CD14-positive monocyte (primary cell): ENCODE measurements around the gene ZBTB26. TPM values are rescaled to one million over a fixed set of nuclear protein-coding genes. Genes with fewer than 3 reads are reported as not detected.

Source experiments
- DNase-seq, 3 donors: peaks; one replicate each; pipeline ENCODE4 v3.0.0-alpha.2; 2011 to 2022
- H2AFZ ChIP-seq: 2 replicates; pipeline ENCODE4 v1.6.0; 2012; ENCODE audit warnings: mild to moderate bottlenecking, low read depth, low read length, inconsistent platforms; ENCODE audit not compliant: insufficient read depth, poor library complexity, severe bottlenecking
- H3K27ac ChIP-seq, 2 donors: 1 replicate in 1 of 2; 2 replicates in 1 of 2; pipeline ENCODE4 v1.5.1; 2012 to 2013; ENCODE audit warnings: low read length in 2 of 2, control low read depth in 1 of 2, inconsistent platforms in 1 of 2, low read depth in 1 of 2, mild to moderate bottlenecking in 1 of 2
- H3K27me3 ChIP-seq, 2 donors: one replicate each; pipeline versions ENCODE4 v1.6.0 to v1.6.1; 2011 to 2013; ENCODE audit warnings: low read length in 2 of 2; ENCODE audit not compliant: control insufficient read depth in 2 of 2, insufficient read depth in 2 of 2
- H3K36me3 ChIP-seq, 2 donors: replicated peaks in 1 of 2; 1 replicate in 1 of 2; 2 replicates in 1 of 2; pipeline versions ENCODE4 v1.5.1 to v1.6.1; 2012 to 2013; ENCODE audit warnings: low read length in 2 of 2, control low read depth in 1 of 2, inconsistent platforms in 1 of 2, mild to moderate bottlenecking in 1 of 2; ENCODE audit not compliant: insufficient read depth in 2 of 2, control insufficient read depth in 1 of 2
- H3K4me1 ChIP-seq, 2 donors: 1 replicate in 1 of 2; 2 replicates in 1 of 2; pipeline versions ENCODE4 v1.5.1 to v1.6.1; 2012 to 2013; ENCODE audit warnings: low read length in 2 of 2, control low read depth in 1 of 2, inconsistent platforms in 1 of 2, mild to moderate bottlenecking in 1 of 2, moderate library complexity in 1 of 2; ENCODE audit not compliant: insufficient read depth in 2 of 2, control insufficient read depth in 1 of 2
- H3K4me2 ChIP-seq: replicated peaks from 2 replicates; pipeline ENCODE3; 2012; ENCODE audit warnings: low read length, moderate library complexity, mild to moderate bottlenecking; ENCODE audit not compliant: poor library complexity, severe bottlenecking; ENCODE audit errors: extremely low read depth
- H3K4me3 ChIP-seq, 3 experiments: fragments of 200-600 bp in 1 of 3; sonication (generic) in 1 of 3; replicated peaks in 1 of 3; 1 replicate in 2 of 3; 2 replicates in 1 of 3; pipeline ENCODE4 v1.5.1; 2011 to 2013; ENCODE audit warnings: low read length in 3 of 3, mild to moderate bottlenecking in 3 of 3, control low read depth in 2 of 3, low read depth in 2 of 3, inconsistent platforms in 1 of 3, moderate library complexity in 1 of 3
- H3K79me2 ChIP-seq: 2 replicates; pipeline ENCODE4 v1.6.0; 2012; ENCODE audit warnings: mild to moderate bottlenecking, control low read depth, inconsistent platforms, low read length, moderate library complexity; ENCODE audit not compliant: insufficient read depth
- H3K9ac ChIP-seq: 2 replicates; pipeline ENCODE4 v1.6.0; 2017; ENCODE audit warnings: low read length, mild to moderate bottlenecking; ENCODE audit not compliant: insufficient read depth, poor library complexity, severe bottlenecking
- H3K9me3 ChIP-seq, 2 donors: replicated peaks in 1 of 2; 1 replicate in 1 of 2; 2 replicates in 1 of 2; pipeline versions ENCODE4 v1.5.1 to v1.6.1; 2012 to 2013; ENCODE audit warnings: low read length in 2 of 2, control low read depth in 1 of 2; ENCODE audit not compliant: control insufficient read depth in 1 of 2, insufficient read depth in 1 of 2
- H4K20me1 ChIP-seq: 2 replicates; pipeline ENCODE4 v1.6.0; 2012; ENCODE audit warnings: mild to moderate bottlenecking, low read length, control low read depth, moderate library complexity; ENCODE audit not compliant: insufficient read depth
- H3K27ac Mint-ChIP-seq, 7 donors: one replicate each; pipeline ENCODE4 v1.8.0; 2020; ENCODE audit warnings: mild to moderate bottlenecking in 7 of 7, mixed read lengths in 7 of 7, moderate library complexity in 6 of 7, inconsistent platforms in 2 of 7
- H3K27me3 Mint-ChIP-seq, 3 donors: one replicate each; pipeline ENCODE4 v1.8.0; 2021 to 2022; ENCODE audit warnings: low read depth in 3 of 3, mild to moderate bottlenecking in 3 of 3, mixed read lengths in 3 of 3, moderate library complexity in 3 of 3, inconsistent platforms in 1 of 3
- H3K36me3 Mint-ChIP-seq, 2 donors: one replicate each; pipeline ENCODE4 v1.8.0; 2020; ENCODE audit warnings: mixed read lengths in 2 of 2, inconsistent platforms in 1 of 2, mild to moderate bottlenecking in 1 of 2
- H3K4me1 Mint-ChIP-seq: one replicate; pipeline ENCODE4 v1.8.0; 2020; ENCODE audit warnings: mild to moderate bottlenecking, mixed read lengths
- H3K4me3 Mint-ChIP-seq, 2 donors: one replicate each; pipeline ENCODE4 v1.8.0; 2020; ENCODE audit warnings: mild to moderate bottlenecking in 2 of 2, mixed read lengths in 2 of 2, moderate library complexity in 1 of 2
- H3K9me3 Mint-ChIP-seq, 7 donors: one replicate each; pipeline ENCODE4 v1.8.0; 2020 to 2022; ENCODE audit warnings: mixed read lengths in 7 of 7, mild to moderate bottlenecking in 6 of 7, moderate library complexity in 6 of 7, inconsistent platforms in 2 of 7
- CTCF ChIP-seq: fragments of 200-600 bp; IDR thresholded peaks from one replicate; pipeline ENCODE4 v1.8.0; 2022; ENCODE audit warnings: antibody characterized with exemption, mild to moderate bottlenecking
- WGBS: methylation state at CpG from one replicate; pipeline ENCODE4 v1.1.5; 2013; ENCODE audit warnings: missing lambda C conversion rate; ENCODE audit not compliant: insufficient coverage; 5-methylcytosine and 5-hydroxymethylcytosine counted together
- intact Hi-C, 2 donors: fragments of 100-400 bp; cut with micrococcal nuclease; formaldehyde crosslinking; loops; one replicate each; pipeline versions ENCODE4 v1.15.0 to v1.15.1; 2023
- polyA plus RNA-seq, 3 donors: library from polyadenylated mRNA; depleted of rRNA in 1 of 3; unstranded in 2 of 3; stranded (reverse) in 1 of 3; fragments of 300-500 nt in 2 of 3; fragments of >200 nt in 1 of 3; fragmentation: Illumina TruSeq in 2 of 3; gene quantifications; 1 replicate in 2 of 3; 2 replicates in 1 of 3; pipeline ENCODE4 v1.2.3, GENCODE V29; 2012 to 2021

Gene ZBTB26
- polyA plus RNA-seq, 3 donors: 0.42 to 5.1 (median 0.48) TPM

GRCh38 chr9:122951056-122951455 is 19.7 kb upstream of the ZBTB26 start:
- TF ChIP-seq CTCF: no peak
- peaks cover 10% of the 10 kb centered on the region in 2 donors for H3K4me1 ChIP-seq
- H3K79me2 ChIP-seq: peaks cover 95% of the 10 kb centered on the region

DNA sequence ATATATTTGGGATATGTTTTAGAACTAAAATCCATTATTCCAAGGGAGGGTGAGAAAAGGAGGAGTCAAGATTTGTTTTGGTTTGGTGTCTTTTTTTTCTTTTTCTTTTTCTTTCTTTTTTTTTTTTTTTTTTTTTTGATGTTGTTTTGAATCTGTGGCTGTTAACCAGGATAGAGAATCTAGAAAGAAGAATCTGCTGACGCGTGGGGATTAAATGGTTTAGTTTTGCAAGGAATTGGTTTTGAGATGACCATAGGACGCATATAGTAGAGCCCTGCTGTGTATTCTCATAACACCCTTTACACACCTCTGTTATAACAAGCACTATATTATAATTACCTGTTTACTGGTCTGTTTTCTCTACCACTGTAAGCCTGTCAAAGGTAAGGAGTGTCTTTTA is 19.0 kb upstream of the ZBTB26 start:
- no peak for TF ChIP-seq CTCF
- intact Hi-C loops: no loop called here
- H3K4me1 Mint-ChIP-seq: peaks cover 44% of the 10 kb centered on the region
- H4K20me1 ChIP-seq: peaks cover 94% of the 10 kb centered on the region
- no peaks in the 10 kb centered on the region for H3K9me3 ChIP-seq
- no peaks in the 10 kb centered on the region for H3K9me3 Mint-ChIP-seq
- peaks cover 10% of the 10 kb centered on the region in 2 donors for H3K4me1 ChIP-seq
- peaks cover 95% of the 10 kb centered on the region for H3K79me2 ChIP-seq
- H3K4me3 Mint-ChIP-seq: no peak overlapping the region
- no peak overlapping the region for H2AFZ ChIP-seq
- H3K36me3 Mint-ChIP-seq: peaks cover 7% of the 10 kb centered on the region in 2 donors
- H3K4me2 ChIP-seq: no peak overlapping the region
- H3K4me3 ChIP-seq: no peak overlapping the region
- H3K9ac ChIP-seq: no peak overlapping the region
- WGBS: no CpG with 5 or more reads among the region's 3 CpGs
- peaks cover 0 to 7% of the 10 kb centered on the region in 2 donors for H3K36me3 ChIP-seq
- H3K27ac Mint-ChIP-seq: peak overlapping the region in 1 of 7 donors; percentile 9
- no peak overlapping the region for H3K27ac ChIP-seq
- H3K27me3 Mint-ChIP-seq: no peaks in the 10 kb centered on the region
- no peaks in the 10 kb centered on the region for H3K27me3 ChIP-seq
- no peak for DNase-seq

More at GRCh38 chr9:122951056-122951455, 19.7 kb upstream of the ZBTB26 start:
- no peak for DNase-seq
- no peak overlapping the region for H3K4me3 Mint-ChIP-seq
- no peak overlapping the region for H3K27ac ChIP-seq
- intact Hi-C loops: no loop called here
- H3K9me3 ChIP-seq: no peaks in the 10 kb centered on the region
- peaks cover 38% of the 10 kb centered on the region for H3K4me1 Mint-ChIP-seq
- H3K36me3 ChIP-seq: peaks cover 0 to under 1% of the 10 kb centered on the region in 2 donors
- no peak overlapping the region for H2AFZ ChIP-seq
- no peak overlapping the region for H3K4me2 ChIP-seq
- no peak overlapping the region for H3K4me3 ChIP-seq
- H3K9me3 Mint-ChIP-seq: no peaks in the 10 kb centered on the region
- peaks cover 2 to 4% of the 10 kb centered on the region in 2 donors for H3K36me3 Mint-ChIP-seq
- H3K27me3 Mint-ChIP-seq: no peaks in the 10 kb centered on the region
- H3K27ac Mint-ChIP-seq: peak overlapping the region in 1 of 7 donors; percentile 63
- H4K20me1 ChIP-seq: peaks cover 94% of the 10 kb centered on the region
- no peak overlapping the region for H3K9ac ChIP-seq
- no peaks in the 10 kb centered on the region for H3K27me3 ChIP-seq
- no CpG with 5 or more reads among the region's 1 CpG for WGBS
